K562 (cell line): ENCODE data around the gene ATP6V1G1. TPM values are rescaled to one million over a fixed set of nuclear protein-coding genes. Genes with fewer than 3 reads are reported as not detected.

Source experiments
- ATAC-seq: fragments of 200-7000 bp; cut with Tn5 transposase; 3 replicates; pipeline ENCODE4 v1.9.1; 2020; ENCODE audit warnings: moderate library complexity
- BruUV-seq: library from RNA; stranded (reverse); fragments of 400-500 nt; replicated peaks from 2 replicates; lab custom pipeline; 2021; lab: Mats Ljungman, UMichigan
- CTCF ChIA-PET: fragments of 300-600 bp; formaldehyde crosslinking; extraction: SDS; loops from one replicate; lab custom pipeline; 2021; ENCODE audit warnings: low intra/inter-chr PET ratio; lab: Yijun Ruan, JAX
- POLR2A ChIA-PET: fragments of 300-600, 350-650 bp; sonication (Branson Sonifier 250); formaldehyde crosslinking; extraction: SDS; loops from one replicate; lab custom pipeline; 2021; ENCODE audit warnings: antibody characterized with exemption, inconsistent platforms; lab: Yijun Ruan, JAX
- DNase-seq, 4 experiments: peaks; one replicate each; pipeline versions ENCODE4 v3.0.0 to v3.0.0-alpha.2; 2011 to 2018; ENCODE audit warnings: low spot score in 3 of 4, mixed read lengths in 3 of 4; ENCODE audit errors: extremely low read depth in 1 of 4
- FAIRE-seq: peaks from 2 replicates; lab custom pipeline; 2011; peaks lifted over from hg19 to GRCh38; lab: Jason Lieb, UNC
- H2AFZ ChIP-seq: 2 replicates; pipeline ENCODE4 v1.6.0; 2011; ENCODE audit warnings: low read depth, low read length, control low read depth, inconsistent platforms
- H3K27ac ChIP-seq: fragments of 200-600 bp; 3 replicates; pipeline ENCODE4 v1.8.0; 2011; ENCODE audit warnings: low read depth, mild to moderate bottlenecking, control low read depth, inconsistent platforms, low read length, moderate library complexity, mixed read lengths; ENCODE audit errors: extremely low read depth
- H3K27me3 ChIP-seq, 2 experiments: fragments of 300-600 bp in 1 of 2; 2 replicates in 1 of 2; 3 replicates in 1 of 2; pipeline versions ENCODE4 v1.6.0 to v1.8.0; 2011; ENCODE audit warnings: inconsistent platforms in 2 of 2, low read length in 2 of 2, mild to moderate bottlenecking in 1 of 2, mixed read lengths in 1 of 2, moderate library complexity in 1 of 2; ENCODE audit not compliant: control insufficient read depth in 2 of 2, insufficient read depth in 2 of 2
- H3K36me3 ChIP-seq: fragments of 300-600 bp; 3 replicates; pipeline ENCODE4 v1.8.0; 2011; ENCODE audit warnings: mild to moderate bottlenecking, low read length, inconsistent platforms; ENCODE audit not compliant: control insufficient read depth, insufficient read depth
- H3K4me1 ChIP-seq, 2 experiments: fragments of 200-600 bp in 1 of 2; replicated peaks in 1 of 2; 2 replicates in 1 of 2; 3 replicates in 1 of 2; pipeline versions ENCODE4 v1.5.1 to v1.8.0; 2011; ENCODE audit warnings: inconsistent platforms in 2 of 2, low read length in 2 of 2, mild to moderate bottlenecking in 1 of 2, mixed read lengths in 1 of 2, moderate library complexity in 1 of 2; ENCODE audit not compliant: control insufficient read depth in 2 of 2, insufficient read depth in 2 of 2
- H3K4me2 ChIP-seq: 2 replicates; pipeline ENCODE4 v1.6.1; 2011; ENCODE audit warnings: low read length, control low read depth, inconsistent platforms, mixed read lengths; ENCODE audit not compliant: insufficient read depth
- H3K4me3 ChIP-seq: fragments of 200-600 bp; sonication (generic), shearing (Covaris generic); 2 replicates; pipeline ENCODE4 v1.5.1; 2016; ENCODE audit warnings: control low read depth, inconsistent platforms
- H3K79me2 ChIP-seq: fragments of 200-600 bp; 3 replicates; pipeline ENCODE4 v1.8.0; 2011; ENCODE audit warnings: low read length, inconsistent platforms; ENCODE audit not compliant: control insufficient read depth, insufficient read depth
- H3K9ac ChIP-seq, 2 experiments: 2 replicates each; pipeline versions ENCODE4 v1.6.0 to v1.6.1; 2011; ENCODE audit warnings: low read depth in 2 of 2, low read length in 2 of 2, control low read depth in 1 of 2, inconsistent platforms in 1 of 2, mild to moderate bottlenecking in 1 of 2, mixed read lengths in 1 of 2; ENCODE audit not compliant: insufficient read depth in 1 of 2
- H3K9me1 ChIP-seq: one replicate; pipeline ENCODE4 v1.6.0; 2011; ENCODE audit warnings: inconsistent platforms, mild to moderate bottlenecking, low read length, moderate library complexity; ENCODE audit not compliant: control insufficient read depth, insufficient read depth
- H3K9me3 ChIP-seq: replicated peaks from 2 replicates; pipeline ENCODE4 v1.5.1; 2011; ENCODE audit warnings: low read depth, low read length, inconsistent platforms; ENCODE audit not compliant: control insufficient read depth, insufficient read depth
- H4K20me1 ChIP-seq: replicated peaks from 2 replicates; pipeline ENCODE4 v1.6.1; 2011; ENCODE audit warnings: low read length, inconsistent platforms, mixed read lengths; ENCODE audit not compliant: control insufficient read depth, insufficient read depth
- ELF2 ChIP-seq: fragments of 250-450 bp; sonication (Bioruptor Pico); IDR thresholded peaks from 2 replicates; pipeline ENCODE4 v1.5.0; 2021; ENCODE audit warnings: mild to moderate bottlenecking
- HNRNPLL ChIP-seq: fragments of 200-400 bp; formaldehyde crosslinking; IDR thresholded peaks from 2 replicates; pipeline ENCODE4 v1.6.1; 2017; ENCODE audit warnings: low read length, low read depth, mild to moderate bottlenecking; ENCODE audit not compliant: poor library complexity, severe bottlenecking
- HNRNPUL1 ChIP-seq: fragments of 200-400 bp; formaldehyde crosslinking; IDR thresholded peaks from 2 replicates; pipeline ENCODE4 v1.6.1; 2017; ENCODE audit warnings: low read length
- SIN3B ChIP-seq: fragments of 450-650 bp; IDR thresholded peaks from 2 replicates; pipeline ENCODE4 v1.6.1; 2017; ENCODE audit warnings: low read depth, mild to moderate bottlenecking, moderate library complexity
- TOE1 ChIP-seq, 2 experiments: fragments of 450-650 bp in 1 of 2; sonication (generic) in 1 of 2; formaldehyde crosslinking in 1 of 2; IDR thresholded peaks; 2 replicates each; pipeline versions ENCODE4 v1.7.1 to v1.8.0; 2016 to 2022; ENCODE audit warnings: borderline replicate concordance in 2 of 2, mild to moderate bottlenecking in 2 of 2, antibody characterized with exemption in 1 of 2, inconsistent platforms in 1 of 2, low read depth in 1 of 2, missing genetic modification reagents in 1 of 2, moderate library complexity in 1 of 2
- ZNF174 ChIP-seq: fragments of 250-450 bp; sonication (Bioruptor Pico); IDR thresholded peaks from 2 replicates; pipeline ENCODE4 v1.4.0; 2020; ENCODE audit warnings: mild to moderate bottlenecking
- ZNF253 ChIP-seq: fragments of 250-450 bp; sonication (Bioruptor Pico); conservative IDR thresholded peaks from 2 replicates; pipeline ENCODE4 v1.6.1; 2021; ENCODE audit warnings: mild to moderate bottlenecking
- ZNF316 ChIP-seq: fragments of 450-650 bp; IDR thresholded peaks from 2 replicates; pipeline ENCODE4 v1.6.1; 2016
- ZNF436 ChIP-seq: fragments of 250-450, 450-650 bp; sonication (Bioruptor Pico); formaldehyde crosslinking; IDR thresholded peaks from 2 replicates; pipeline ENCODE4 v1.7.0; 2020; ENCODE audit warnings: mild to moderate bottlenecking
- WGBS: fragments of 100-300 bp; shearing (Covaris generic); methylation state at CpG from one replicate; pipeline ENCODE4 v1.1.6; 2016; ENCODE audit warnings: low coverage, mixed read lengths; ENCODE audit not compliant: insufficient coverage; ENCODE audit errors: missing lambda C conversion rate; 5-methylcytosine and 5-hydroxymethylcytosine counted together
- in situ Hi-C: fragments of 300-500 bp; cut with MboI; formaldehyde crosslinking; loops from 4 replicates; pipeline ENCODE4 v1.15.0; 2018; ENCODE audit warnings: inconsistent platforms, mixed read lengths
- intact Hi-C: fragments of 100-400 bp; cut with micrococcal nuclease; formaldehyde crosslinking; loops from 2 replicates; pipeline ENCODE4 v1.14.2; 2022
- polyA plus RNA-seq, 8 experiments: library from polyadenylated mRNA; depleted of rRNA in 4 of 8; stranded (reverse) in 5 of 8; unstranded in 3 of 8; fragments of >200 nt; fragmentation: Nextera tagmentation in 2 of 8; fragmentation: Illumina TruSeq in 1 of 8; extraction: Ambion mirVana in 2 of 8; extraction: Trizol in 1 of 8; gene quantifications; 2 replicates each; pipeline versions ENCODE4 v1.2.1 to v1.2.3, GENCODE V29; 2011 to 2014; ENCODE audit warnings: inconsistent platforms in 1 of 8, missing spikeins in 1 of 8
- total RNA-seq, 7 experiments: library from RNA; depleted of rRNA in 6 of 7; stranded (reverse); fragments of >200 nt in 6 of 7; fragmentation: Illumina TruSeq in 2 of 7; extraction: Trizol in 2 of 7; gene quantifications; 2 replicates each; pipeline versions ENCODE4 v1.2.1 to v1.2.3, GENCODE V29; 2011 to 2021; ENCODE audit warnings: low replicate concordance in 1 of 7
- TF ChIP-seq, protein P1 (sequence below): fragments of 450-650 bp; IDR thresholded peaks from 2 replicates; pipeline ENCODE4 v1.6.1; 2016; ENCODE audit warnings: missing biosample characterization, missing genetic modification characterization
- TF ChIP-seq, protein P2 (sequence below): sonication (generic); formaldehyde crosslinking; IDR thresholded peaks from 2 replicates; pipeline ENCODE4 v1.8.1; 2022; ENCODE audit warnings: missing genetic modification reagents

ATP6V1G1 gene
- total and polyA plus RNA-seq, 9 of the 15 experiments (the other 6 are each of a cell fraction or from before 2014, with no cell fraction given) = 88.4 to 492 (median 193) TPM

DNA sequence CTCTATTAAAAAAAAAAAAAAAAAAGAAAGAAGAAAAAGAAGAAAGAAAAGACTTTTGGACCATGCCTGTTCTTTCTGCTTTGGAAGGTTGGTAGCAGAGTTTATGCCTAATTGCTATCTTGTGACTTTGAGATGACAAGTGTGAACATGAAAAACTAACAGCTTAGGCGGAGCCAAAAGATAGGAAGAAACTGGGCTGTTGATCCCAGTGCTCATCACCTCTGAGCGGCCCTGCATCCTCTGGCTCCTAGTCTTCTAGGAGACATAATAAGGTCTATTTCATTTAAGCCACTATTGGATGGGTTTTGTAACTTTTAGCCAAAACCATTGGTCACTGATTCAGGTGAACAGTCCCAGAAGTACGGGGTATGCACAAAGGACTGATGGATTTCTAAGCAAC lies 34.4 kb upstream of the ATP6V1G1 start:
- peaks cover 0 to 17% of the 10 kb centered on the region in 2 experiments; a peak in 3 of 5 replicates for H3K4me1 ChIP-seq
- no peaks in the 10 kb centered on the region for H3K9me1 ChIP-seq
- intact Hi-C loops (no loop called here), in situ Hi-C loops (no loop called here)
- H3K9ac ChIP-seq = no peak overlapping the region
- H3K9me3 ChIP-seq = no peaks in the 10 kb centered on the region; the same call in 1 of the 2 replicates
- 36% methylated on average over 3 of the region's 3 CpGs for WGBS
- POLR2A ChIA-PET = no interaction called here
- DNase-seq (no peak), ATAC-seq (no peak), FAIRE-seq (no peak)
- H3K27ac ChIP-seq = no peak overlapping the region
- TF ChIP-seq SIN3B = no peak
- no peak for TF ChIP-seq ZNF316
- no peak for TF ChIP-seq ZNF253
- no peak for TF ChIP-seq HNRNPLL
- TF ChIP-seq TOE1 (IDR thresholded peaks at IDR 0.05; ENCODE audit: borderline replicate concordance) = no peak
- TF ChIP-seq TOE1 (CRISPR knock-in tag; IDR thresholded peaks at IDR 0.05; ENCODE audit: borderline replicate concordance, low read depth) = no peak
- TF ChIP-seq HNRNPUL1 = no peak
- TF ChIP-seq ZNF174 (CRISPR knock-in tag) = no peak
- TF ChIP-seq, protein P1, sequence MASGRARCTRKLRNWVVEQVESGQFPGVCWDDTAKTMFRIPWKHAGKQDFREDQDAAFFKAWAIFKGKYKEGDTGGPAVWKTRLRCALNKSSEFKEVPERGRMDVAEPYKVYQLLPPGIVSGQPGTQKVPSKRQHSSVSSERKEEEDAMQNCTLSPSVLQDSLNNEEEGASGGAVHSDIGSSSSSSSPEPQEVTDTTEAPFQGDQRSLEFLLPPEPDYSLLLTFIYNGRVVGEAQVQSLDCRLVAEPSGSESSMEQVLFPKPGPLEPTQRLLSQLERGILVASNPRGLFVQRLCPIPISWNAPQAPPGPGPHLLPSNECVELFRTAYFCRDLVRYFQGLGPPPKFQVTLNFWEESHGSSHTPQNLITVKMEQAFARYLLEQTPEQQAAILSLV (tag) = no peak
- TF ChIP-seq, protein P2, sequence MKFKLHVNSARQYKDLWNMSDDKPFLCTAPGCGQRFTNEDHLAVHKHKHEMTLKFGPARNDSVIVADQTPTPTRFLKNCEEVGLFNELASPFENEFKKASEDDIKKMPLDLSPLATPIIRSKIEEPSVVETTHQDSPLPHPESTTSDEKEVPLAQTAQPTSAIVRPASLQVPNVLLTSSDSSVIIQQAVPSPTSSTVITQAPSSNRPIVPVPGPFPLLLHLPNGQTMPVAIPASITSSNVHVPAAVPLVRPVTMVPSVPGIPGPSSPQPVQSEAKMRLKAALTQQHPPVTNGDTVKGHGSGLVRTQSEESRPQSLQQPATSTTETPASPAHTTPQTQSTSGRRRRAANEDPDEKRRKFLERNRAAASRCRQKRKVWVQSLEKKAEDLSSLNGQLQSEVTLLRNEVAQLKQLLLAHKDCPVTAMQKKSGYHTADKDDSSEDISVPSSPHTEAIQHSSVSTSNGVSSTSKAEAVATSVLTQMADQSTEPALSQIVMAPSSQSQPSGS (CRISPR knock-in tag) = no peak
- no peak for TF ChIP-seq ZNF436 (CRISPR knock-in tag)
- TF ChIP-seq ELF2 = no peak
- H3K79me2 ChIP-seq = no peaks in the 10 kb centered on the region
- H3K4me3 ChIP-seq = no peak overlapping the region
- no peak overlapping the region for H3K4me2 ChIP-seq
- no peaks in the 10 kb centered on the region for H3K36me3 ChIP-seq
- BruUV-seq = no TSS peak
- CTCF ChIA-PET = no interaction called here
- H4K20me1 ChIP-seq = no peaks in the 10 kb centered on the region
- H2AFZ ChIP-seq = no peak overlapping the region
- H3K27me3 ChIP-seq = peaks cover 11 to 12% of the 10 kb centered on the region in 2 experiments; a peak in 4 of 5 replicates
